ENCODE results near the gene CXCL13.
"Not testable (repeated sequence)": the region's sequence is repeated elsewhere in the genome, so short reads cannot be mapped to it uniquely, and the experiment has no call there.

The CXCL13 gene, protein sequence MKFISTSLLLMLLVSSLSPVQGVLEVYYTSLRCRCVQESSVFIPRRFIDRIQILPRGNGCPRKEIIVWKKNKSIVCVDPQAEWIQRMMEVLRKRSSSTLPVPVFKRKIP

GRCh38 chr4:77605210-77605902 is at the start of gene CXCL13:
Gene CXCL13, plus strand, starts transcription at chr4:77605820. Its CDS starts 46 bp downstream, at chr4:77605866.
- DNase-seq: no peak

- no peak for DNase-seq
Observed at GRCh38 chr4:77560170-77560569, 45.5 kb upstream of the CXCL13 start.

GRCh38 chr4:77561720-77562119 is 43.9 kb upstream of the CXCL13 start:
- not testable (repeated sequence) for DNase-seq

- DNase-seq: no peak
Observed at GRCh38 chr4:77564231-77564630, 41.4 kb upstream of the CXCL13 start.

DNA sequence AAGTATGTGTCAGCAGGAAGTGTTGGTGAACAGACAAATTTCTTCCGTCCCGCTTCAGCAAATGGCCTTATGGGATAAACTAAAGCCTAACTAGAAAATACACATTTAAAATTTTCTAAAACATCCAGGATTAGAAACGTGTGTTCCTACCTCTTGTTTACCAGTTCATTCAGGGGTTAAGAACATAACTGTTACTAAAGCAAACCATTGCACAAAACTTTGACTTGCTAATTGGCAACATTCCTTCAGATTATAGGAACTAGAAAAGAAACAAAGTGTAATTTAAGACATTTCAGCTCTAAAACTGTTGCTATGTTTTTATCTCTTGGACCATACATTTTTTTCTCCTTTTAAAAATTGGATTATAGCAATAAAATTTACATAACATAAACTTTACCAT is 39.5 kb upstream of the CXCL13 start:
- no peak for DNase-seq

- DNase-seq: no peak
Observed at GRCh38 chr4:77567549-77567948, 38.1 kb upstream of the CXCL13 start.

DNA sequence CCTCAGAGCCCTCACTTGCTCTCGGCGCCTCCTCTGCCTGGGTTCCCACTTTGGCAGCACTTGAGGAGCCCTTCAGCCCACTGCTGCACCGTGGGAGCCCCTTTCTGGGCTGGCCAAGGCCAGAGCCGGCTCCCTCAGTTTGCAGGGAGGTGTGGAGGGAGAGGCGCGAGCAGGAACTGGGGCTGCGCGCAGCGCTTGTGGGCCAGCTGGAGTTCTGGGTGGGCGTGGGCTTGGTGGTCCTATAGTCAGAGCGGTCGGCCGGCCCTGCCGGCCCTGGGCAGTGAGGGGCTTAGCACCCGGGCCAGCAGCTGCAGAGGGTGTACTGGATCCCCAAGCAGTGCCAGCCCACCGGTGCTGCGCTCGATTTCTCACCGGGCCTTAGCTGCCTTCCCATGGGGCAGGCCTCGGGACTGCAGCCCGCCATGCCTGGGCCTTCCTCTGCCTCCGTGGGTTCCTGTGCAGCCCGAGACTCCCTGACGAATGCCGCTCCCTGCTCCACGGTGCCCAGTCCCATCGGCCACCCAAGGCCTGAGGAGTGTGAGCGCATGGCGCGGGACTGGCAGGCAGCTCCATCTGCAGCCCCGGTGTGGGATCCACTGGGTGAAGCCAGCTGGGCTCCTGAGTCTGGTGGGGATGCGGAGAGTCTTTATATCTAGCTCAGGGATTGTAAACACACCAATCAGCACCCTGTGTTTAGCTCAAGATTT is 35.0 kb upstream of the CXCL13 start:
- DNase-seq: not testable (repeated sequence)

GRCh38 chr4:77576351-77576750 is 29.3 kb upstream of the CXCL13 start:
- DNase-seq: no peak

- DNase-seq: no peak
Observed at GRCh38 chr4:77578145-77578544, 27.5 kb upstream of the CXCL13 start.

- peak; percentile 31 for DNase-seq
Observed at GRCh38 chr4:77579406-77580076, 26.1 kb upstream of the CXCL13 start.

DNA sequence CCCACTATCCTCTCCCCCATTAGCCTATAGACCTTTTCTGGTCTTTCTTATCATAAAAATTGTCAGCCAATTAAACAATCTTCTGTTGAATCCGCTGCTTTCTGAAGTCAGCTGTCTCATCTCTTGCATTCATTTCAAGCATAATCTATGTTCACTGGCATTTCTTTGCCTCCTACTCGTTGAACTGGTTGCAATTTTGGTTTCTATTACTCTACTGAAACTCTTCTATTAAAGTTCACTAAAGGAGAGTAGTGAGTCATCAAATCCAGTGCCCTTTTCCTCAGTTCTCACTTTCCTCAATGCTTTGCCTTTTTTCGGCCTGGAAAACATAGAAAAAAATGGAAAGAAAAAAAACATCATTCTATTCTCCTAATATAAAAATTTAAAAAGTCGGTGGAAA is 23.9 kb upstream of the CXCL13 start:
- peak; percentile 46 for DNase-seq

DNA sequence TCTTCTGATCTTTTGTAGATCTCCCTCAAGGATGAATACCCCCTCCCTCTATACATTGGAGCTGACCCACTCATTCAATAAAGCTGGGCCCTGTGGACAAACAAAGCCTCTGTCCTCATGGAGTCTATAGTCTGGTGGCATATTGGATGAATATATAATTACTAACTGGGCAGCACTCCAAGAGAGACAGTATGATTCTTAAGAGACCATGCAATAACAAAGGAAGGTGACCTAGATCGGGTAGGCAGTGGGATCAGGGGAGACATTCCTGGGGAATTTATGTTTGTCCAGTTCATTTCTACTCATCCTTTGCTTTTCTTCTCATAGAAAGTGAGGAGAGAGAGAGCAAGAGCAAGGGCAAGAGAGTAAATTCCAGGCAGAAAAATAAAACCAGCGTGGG is 23.5 kb upstream of the CXCL13 start:
- DNase-seq: no peak

GRCh38 chr4:77582711-77583110 is 22.9 kb upstream of the CXCL13 start:
- no peak for DNase-seq

- DNase-seq: peak; percentile 97
Observed at GRCh38 chr4:77586951-77587383, 18.7 kb upstream of the CXCL13 start.

DNA sequence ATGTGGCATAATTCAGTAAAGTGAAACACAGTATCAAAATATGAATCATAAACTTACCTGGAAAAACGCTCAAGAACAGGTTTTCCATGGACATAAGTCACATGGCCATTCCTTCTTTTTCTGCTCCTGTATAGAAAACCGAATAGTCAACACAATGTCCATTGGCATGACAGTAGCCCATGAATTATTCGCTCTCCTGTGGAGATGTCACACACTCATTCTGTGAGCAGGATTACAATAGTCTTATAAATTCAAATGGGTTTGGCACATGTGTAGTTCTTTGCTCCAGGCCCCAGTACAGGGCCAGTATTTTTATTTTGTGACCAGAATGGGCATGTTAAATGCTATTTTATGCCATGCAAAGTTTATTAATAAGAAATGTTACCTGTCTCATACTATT is 15.1 kb upstream of the CXCL13 start:
- DNase-seq: no peak

DNA sequence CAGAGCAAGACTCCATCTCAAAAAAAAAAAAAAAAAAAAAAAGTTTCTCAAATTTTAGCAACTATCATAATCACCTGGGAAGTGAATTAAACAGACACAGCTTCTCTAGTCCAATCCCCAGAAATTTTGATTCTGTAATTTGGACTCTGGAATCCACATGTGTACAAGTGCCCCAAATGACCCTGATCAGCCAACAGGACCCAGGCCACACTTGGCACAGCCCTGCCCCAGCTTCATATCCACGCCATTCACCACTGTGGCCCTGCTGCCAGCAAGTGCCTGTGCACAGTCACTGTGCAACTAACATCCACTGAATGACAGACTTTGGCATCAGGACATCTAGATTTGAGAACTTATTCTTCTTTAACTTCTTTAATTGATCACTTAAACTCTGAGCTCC is 14.1 kb upstream of the CXCL13 start:
- DNase-seq: no peak

GRCh38 chr4:77593101-77593500 is 12.5 kb upstream of the CXCL13 start:
- peak; percentile 49 for DNase-seq

GRCh38 chr4:77593993-77594392 is 11.6 kb upstream of the CXCL13 start:
- DNase-seq: no peak

GRCh38 chr4:77595364-77595973 is 10.2 kb upstream of the CXCL13 start:
- peak; percentile 71 for DNase-seq

- DNase-seq: peak; percentile 34
Observed at GRCh38 chr4:77599378-77599777, 6.2 kb upstream of the CXCL13 start.

DNA sequence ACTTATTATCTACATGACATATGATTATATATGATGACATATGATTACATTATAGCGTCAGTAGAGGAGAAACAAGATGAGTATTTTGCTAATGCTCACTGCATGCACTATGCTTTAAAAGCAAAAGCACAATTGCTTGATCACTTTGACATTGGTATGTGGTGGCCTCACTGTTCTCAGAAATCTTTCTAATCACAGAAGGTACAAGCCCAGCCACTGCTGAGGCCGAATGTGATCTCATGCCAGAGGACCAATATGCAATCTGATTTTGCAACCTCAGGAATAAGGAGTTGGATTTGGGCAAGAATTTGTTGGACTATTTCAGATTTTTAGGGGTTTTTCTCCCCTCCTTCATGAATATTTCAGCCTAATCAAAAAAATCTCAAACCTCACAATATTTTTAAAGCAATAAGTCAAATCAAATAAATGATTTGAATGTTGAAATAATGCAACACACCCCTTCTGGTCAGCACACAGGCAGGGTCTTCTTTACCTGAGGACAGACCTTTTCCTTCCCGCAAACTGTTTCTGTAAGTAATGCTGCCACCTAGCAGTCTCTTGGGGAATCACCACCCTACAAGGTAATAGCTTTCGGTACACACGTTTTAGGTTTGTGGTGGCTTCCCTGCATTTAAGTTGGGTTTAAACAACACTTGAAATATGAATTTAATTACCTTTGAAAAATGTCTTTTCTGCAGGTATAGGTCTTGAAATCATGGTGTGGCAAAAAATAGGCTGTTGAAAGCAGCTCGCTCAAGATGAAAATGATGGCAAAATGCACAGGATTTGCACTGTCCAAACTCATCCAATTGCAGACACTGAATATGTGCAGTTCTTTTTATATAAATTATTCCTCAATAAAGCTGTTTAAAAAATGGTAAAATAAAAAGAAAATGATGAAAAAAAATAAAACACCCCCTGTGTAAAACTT is 4.8 kb upstream of the CXCL13 start:
- DNase-seq: peak; percentile 59

DNA sequence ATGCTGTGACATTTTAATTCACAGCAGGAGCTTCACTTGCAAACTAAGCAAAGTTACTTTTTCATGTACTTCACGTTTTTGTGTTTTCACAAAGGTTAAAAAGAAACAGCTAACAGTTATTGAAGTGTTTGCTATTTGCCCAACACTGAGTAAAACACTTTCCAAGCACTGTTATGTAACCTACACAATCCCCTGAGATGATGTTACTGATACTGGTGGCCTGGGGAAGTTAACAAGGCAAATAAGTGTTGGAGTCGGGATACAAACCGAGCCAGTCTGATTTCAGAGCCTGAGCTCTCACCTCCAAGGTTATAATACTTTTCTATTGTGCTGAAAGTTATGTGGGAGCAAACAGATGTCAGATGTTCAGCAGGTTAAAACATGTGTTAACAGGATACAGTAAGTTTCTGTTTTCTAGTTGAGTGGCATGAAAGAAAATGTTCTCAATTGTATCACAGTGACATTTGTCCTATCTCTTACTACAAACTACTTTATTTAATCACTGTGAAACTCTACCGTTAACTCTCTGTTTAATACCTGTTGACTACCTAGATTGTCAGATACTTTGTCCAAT is 3.9 kb upstream of the CXCL13 start:
- DNase-seq: no peak
